GM19468 (cell line): ENCODE measurements around the gene DDIT3.

ENCODE experiments used
- ATAC-seq: cut with Tn5 transposase; IDR thresholded peaks from one replicate; pipeline ENCODE4 v1.9.1; 2021; ENCODE audit warnings: mild to moderate bottlenecking, moderate library complexity, moderate number of reproducible peaks; ENCODE audit not compliant: unreplicated experiment; ENCODE audit errors: extremely low read depth

The DDIT3 gene

GRCh38 chr12:57488402-57489156 is 31.7 kb downstream of the DDIT3 start:
- no peak for ATAC-seq

GRCh38 chr12:57487597-57488401 is 32.5 kb downstream of the DDIT3 start, which contains the start of gene MARS1:
TSS of gene MARS1 (plus strand) at chr12:57488068. CDS start at chr12:57488091, 23 bp downstream.
- peak; percentile 95 for ATAC-seq

GRCh38 chr12:57487055-57487596 is 33.2 kb downstream of the DDIT3 start:
- ATAC-seq, result no peak

GRCh38 chr12:57485695-57486094 is 34.6 kb downstream of the DDIT3 start:
- no peak for ATAC-seq

GRCh38 chr12:57483466-57483865 is 36.8 kb downstream of the DDIT3 start:
- ATAC-seq, result no peak

- ATAC-seq, result no peak
Measured at GRCh38 chr12:57481671-57482070, 38.6 kb downstream of the DDIT3 start.

GRCh38 chr12:57479376-57480115 is 40.8 kb downstream of the DDIT3 start, which contains the start of gene ARHGAP9:
TSS of gene ARHGAP9 (minus strand) at chr12:57479866. CDS start at chr12:57479406, 460 bp downstream.
- no peak for ATAC-seq

GRCh38 chr12:57479043-57479375 is 41.3 kb downstream of the DDIT3 start:
- no peak for ATAC-seq

- ATAC-seq, result peak; percentile 14
Measured at GRCh38 chr12:57477710-57478681, 42.3 kb downstream of the DDIT3 start.

- ATAC-seq, result no peak
Measured at GRCh38 chr12:57476993-57477709, 43.2 kb downstream of the DDIT3 start.

- no peak for ATAC-seq
Measured at GRCh38 chr12:57476162-57476992, 43.9 kb downstream of the DDIT3 start.

GRCh38 chr12:57475271-57476161 is 44.8 kb downstream of the DDIT3 start:
- no peak for ATAC-seq

GRCh38 chr12:57474862-57475261 is 45.5 kb downstream of the DDIT3 start:
- no peak for ATAC-seq

- no peak for ATAC-seq
Measured at GRCh38 chr12:57474430-57474829, 45.9 kb downstream of the DDIT3 start.

GRCh38 chr12:57473886-57474285 is 46.4 kb downstream of the DDIT3 start:
- no peak for ATAC-seq

- no peak for ATAC-seq
Measured at GRCh38 chr12:57473392-57473791, 46.9 kb downstream of the DDIT3 start.

GRCh38 chr12:57472391-57472790 is 47.9 kb downstream of the DDIT3 start:
- no peak for ATAC-seq
